HG02870 (cell line): ENCODE results near the gene TANGO6.
"Not testable (repeated sequence)": the region's sequence is repeated elsewhere in the genome, so short reads cannot be mapped to it uniquely, and the experiment has no call there.

Experiments
- ATAC-seq: cut with Tn5 transposase; IDR thresholded peaks from one replicate; pipeline ENCODE4 v1.9.1; 2021; ENCODE audit warnings: mild to moderate bottlenecking, moderate library complexity; ENCODE audit not compliant: unreplicated experiment

The TANGO6 gene

GRCh38 chr16:69049603-69050375, 206.5 kb downstream of the TANGO6 start:
- ATAC-seq, result no peak

- not testable (repeated sequence) for ATAC-seq
Observed at GRCh38 chr16:69051517-69051830, 208.1 kb downstream of the TANGO6 start.

GRCh38 chr16:69055008-69055407, 211.7 kb downstream of the TANGO6 start:
- ATAC-seq, result no peak

GRCh38 chr16:69055980-69056379, 212.6 kb downstream of the TANGO6 start:
- ATAC-seq, result no peak

- ATAC-seq, result no peak
Observed at GRCh38 chr16:69056421-69056820, 213.1 kb downstream of the TANGO6 start.

GRCh38 chr16:69057400-69058378, 214.4 kb downstream of the TANGO6 start:
- ATAC-seq, result no peak

- ATAC-seq, result not testable (repeated sequence)
Observed at GRCh38 chr16:69063491-69063890, 220.2 kb downstream of the TANGO6 start.

GRCh38 chr16:69064124-69064763, 220.9 kb downstream of the TANGO6 start:
- ATAC-seq, result no peak

GRCh38 chr16:69064764-69065313, 221.5 kb downstream of the TANGO6 start:
- ATAC-seq, result no peak

- ATAC-seq, result no peak
Observed at GRCh38 chr16:69069504-69069903, 226.2 kb downstream of the TANGO6 start.

GRCh38 chr16:69071036-69071435, 227.7 kb downstream of the TANGO6 start:
- ATAC-seq, result no peak

- no peak for ATAC-seq
Observed at GRCh38 chr16:69072640-69072974, 229.3 kb downstream of the TANGO6 start.

GRCh38 chr16:69073181-69073702, 229.9 kb downstream of the TANGO6 start:
- ATAC-seq, result no peak

GRCh38 chr16:69077251-69077650, 233.9 kb downstream of the TANGO6 start:
- ATAC-seq, result no peak

GRCh38 chr16:69078073-69078472, 234.7 kb downstream of the TANGO6 start:
- ATAC-seq, result no peak

- no peak for ATAC-seq
Observed at GRCh38 chr16:69079697-69080096, 236.4 kb downstream of the TANGO6 start.

- ATAC-seq, result no peak
Observed at GRCh38 chr16:69083306-69083941, 240.1 kb downstream of the TANGO6 start.

GRCh38 chr16:69084289-69084688, 241.0 kb downstream of the TANGO6 start:
- ATAC-seq, result no peak

GRCh38 chr16:69085032-69085695, 241.8 kb downstream of the TANGO6 start:
- ATAC-seq, result no peak

- ATAC-seq, result no peak
Observed at GRCh38 chr16:69087161-69087581, 243.8 kb downstream of the TANGO6 start.
